Measurements from ENCODE around the gene PDE1C. TPM values are rescaled to one million over a fixed set of nuclear protein-coding genes. Genes with fewer than 3 reads are reported as not detected.

Gene PDE1C
- total and polyA plus RNA-seq, 2 donors (not counting 1 experiment from before 2014, with no cell fraction given), result 16.6 to 27.6 TPM

DNA sequence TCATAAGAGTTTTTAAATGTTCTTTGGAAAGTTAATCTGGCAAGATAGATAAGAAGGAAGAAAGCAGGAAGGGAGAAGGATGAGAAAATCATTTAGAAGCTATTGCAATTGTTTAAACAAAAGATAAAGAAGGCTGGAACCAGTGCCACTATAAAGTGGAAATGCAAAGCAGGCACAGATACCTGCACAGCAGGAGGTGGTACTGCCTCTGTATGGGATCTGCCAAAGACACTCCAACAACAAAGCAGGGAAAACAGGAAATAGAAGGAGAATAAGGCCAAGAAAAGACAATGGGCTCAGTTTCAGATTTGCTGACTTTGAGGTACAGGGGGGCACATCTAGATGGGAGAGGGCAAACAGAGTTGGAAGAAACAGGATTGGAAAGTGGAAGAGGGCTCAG, 244.6 kb downstream of the PDE1C start:
- Histone ChIP-seq H3K79me2 (ENCODE audit: control insufficient read depth, insufficient read depth, low read length) (no peaks in the 10 kb centered on the region), H3K9ac (ENCODE audit: insufficient read depth, low read length) (no peak overlapping the region), H3K4me1 (ENCODE audit: control insufficient read depth, extremely low read depth, insufficient read depth, low read length) (no peaks in the 10 kb centered on the region), H3K36me3 (ENCODE audit: control insufficient read depth, insufficient read depth, low read length) (no peaks in the 10 kb centered on the region), H3K4me3 (replicated peaks in 1 of 4; ENCODE audit: control extremely low read depth in 1 of 4, insufficient read depth in 1 of 4, low read depth in 3 of 4, low read length in 4 of 4) (no peak overlapping the region), H3K27me3 (ENCODE audit: control insufficient read depth, insufficient read depth, low read length) (no peaks in the 10 kb centered on the region), H3K27ac (ENCODE audit: insufficient read depth, low read length) (no peak overlapping the region), H3K9me3 (ENCODE audit: control insufficient read depth, insufficient read depth, low read depth, low read length) (no peaks in the 10 kb centered on the region), H2AFZ (ENCODE audit: low read length) (no peak overlapping the region), H4K20me1 (ENCODE audit: control insufficient read depth, extremely low read depth, insufficient read depth, low read length) (no peaks in the 10 kb centered on the region), H3K4me2 (ENCODE audit: extremely low read depth, insufficient read depth, low read length) (no peak overlapping the region)
- DNase-seq (ENCODE audit: low read depth in 2 of 2), result no peak
- TF ChIP-seq EZH2 (IDR thresholded peaks at IDR 0.05; ENCODE audit: low read length, missing control alignments), result no peak
- TF ChIP-seq, protein P1, sequence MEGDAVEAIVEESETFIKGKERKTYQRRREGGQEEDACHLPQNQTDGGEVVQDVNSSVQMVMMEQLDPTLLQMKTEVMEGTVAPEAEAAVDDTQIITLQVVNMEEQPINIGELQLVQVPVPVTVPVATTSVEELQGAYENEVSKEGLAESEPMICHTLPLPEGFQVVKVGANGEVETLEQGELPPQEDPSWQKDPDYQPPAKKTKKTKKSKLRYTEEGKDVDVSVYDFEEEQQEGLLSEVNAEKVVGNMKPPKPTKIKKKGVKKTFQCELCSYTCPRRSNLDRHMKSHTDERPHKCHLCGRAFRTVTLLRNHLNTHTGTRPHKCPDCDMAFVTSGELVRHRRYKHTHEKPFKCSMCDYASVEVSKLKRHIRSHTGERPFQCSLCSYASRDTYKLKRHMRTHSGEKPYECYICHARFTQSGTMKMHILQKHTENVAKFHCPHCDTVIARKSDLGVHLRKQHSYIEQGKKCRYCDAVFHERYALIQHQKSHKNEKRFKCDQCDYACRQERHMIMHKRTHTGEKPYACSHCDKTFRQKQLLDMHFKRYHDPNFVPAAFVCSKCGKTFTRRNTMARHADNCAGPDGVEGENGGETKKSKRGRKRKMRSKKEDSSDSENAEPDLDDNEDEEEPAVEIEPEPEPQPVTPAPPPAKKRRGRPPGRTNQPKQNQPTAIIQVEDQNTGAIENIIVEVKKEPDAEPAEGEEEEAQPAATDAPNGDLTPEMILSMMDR (conservative IDR thresholded peaks at IDR 0.05 in 1 of 2, IDR thresholded peaks at IDR 0.05 in 1 of 2; ENCODE audit: low read depth in 1 of 2, low read length in 2 of 2), result no peak

DNA sequence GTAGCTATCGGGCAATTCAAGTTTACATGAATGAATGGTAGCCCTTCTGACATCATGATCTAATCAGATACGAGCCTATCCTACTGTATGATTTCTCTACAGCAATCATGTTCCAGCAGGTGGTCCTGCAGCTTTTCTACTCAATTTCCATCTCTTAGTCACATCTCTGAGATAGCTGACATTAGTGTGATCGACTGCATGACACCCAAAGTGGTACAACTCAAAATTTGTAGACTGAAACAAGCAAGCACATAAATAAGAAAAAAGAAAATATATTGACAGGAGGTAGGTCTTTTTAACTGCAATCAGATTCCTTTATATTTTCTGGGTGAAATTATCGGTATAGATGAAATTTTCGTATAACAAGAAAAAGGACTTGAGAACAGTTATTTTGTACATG, 251.2 kb downstream of the PDE1C start:
- H3K9me3 ChIP-seq (ENCODE audit: control insufficient read depth, insufficient read depth, low read depth, low read length), result no peaks in the 10 kb centered on the region
- DNase-seq (ENCODE audit: low read depth in 2 of 2), result no peak
- H3K79me2 ChIP-seq (ENCODE audit: control insufficient read depth, insufficient read depth, low read length), result no peaks in the 10 kb centered on the region
- H3K27me3 ChIP-seq (ENCODE audit: control insufficient read depth, insufficient read depth, low read length), result no peaks in the 10 kb centered on the region
- H3K4me3 ChIP-seq (replicated peaks in 1 of 4; ENCODE audit: control extremely low read depth in 1 of 4, insufficient read depth in 1 of 4, low read depth in 3 of 4, low read length in 4 of 4), result no peak overlapping the region
- H4K20me1 ChIP-seq (ENCODE audit: control insufficient read depth, extremely low read depth, insufficient read depth, low read length), result no peaks in the 10 kb centered on the region
- no peak overlapping the region for H2AFZ ChIP-seq (ENCODE audit: low read length)
- H3K4me1 ChIP-seq (ENCODE audit: control insufficient read depth, extremely low read depth, insufficient read depth, low read length), result no peaks in the 10 kb centered on the region
- H3K4me2 ChIP-seq (ENCODE audit: extremely low read depth, insufficient read depth, low read length), result no peak overlapping the region
- no peak overlapping the region for H3K27ac ChIP-seq (ENCODE audit: insufficient read depth, low read length)
- H3K9ac ChIP-seq (ENCODE audit: insufficient read depth, low read length), result no peak overlapping the region
- no peaks in the 10 kb centered on the region for H3K36me3 ChIP-seq (ENCODE audit: control insufficient read depth, insufficient read depth, low read length)
- no peak for TF ChIP-seq EZH2 (IDR thresholded peaks at IDR 0.05; ENCODE audit: low read length, missing control alignments)
- TF ChIP-seq, protein P1 (conservative IDR thresholded peaks at IDR 0.05 in 1 of 2, IDR thresholded peaks at IDR 0.05 in 1 of 2; ENCODE audit: low read depth in 1 of 2, low read length in 2 of 2), result no peak

DNA sequence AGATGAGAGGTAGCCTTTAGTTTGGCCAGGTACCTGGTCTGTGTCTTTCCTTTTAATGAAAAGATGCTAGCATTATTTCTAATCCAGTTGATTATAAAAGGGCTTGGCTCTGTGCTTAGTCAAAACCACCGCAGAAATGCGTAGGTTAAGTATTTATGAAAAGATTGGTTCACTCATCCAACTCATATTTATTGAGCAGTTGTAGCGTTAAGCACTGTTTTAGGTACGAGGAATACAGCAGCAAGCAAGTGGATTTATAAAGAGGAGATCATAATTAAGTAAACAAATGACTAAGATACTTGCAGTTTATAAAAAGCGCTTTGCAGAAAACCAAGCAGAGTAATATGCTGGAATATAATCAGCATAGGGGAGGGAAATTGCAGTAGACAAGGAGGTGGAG, 253.4 kb downstream of the PDE1C start:
- TF ChIP-seq, protein P1 (conservative IDR thresholded peaks at IDR 0.05 in 1 of 2, IDR thresholded peaks at IDR 0.05 in 1 of 2; ENCODE audit: low read depth in 1 of 2, low read length in 2 of 2), result no peak
- no peak for TF ChIP-seq EZH2 (IDR thresholded peaks at IDR 0.05; ENCODE audit: low read length, missing control alignments)
- Histone ChIP-seq H3K36me3 (ENCODE audit: control insufficient read depth, insufficient read depth, low read length) (no peaks in the 10 kb centered on the region), H3K27me3 (ENCODE audit: control insufficient read depth, insufficient read depth, low read length) (no peaks in the 10 kb centered on the region), H2AFZ (ENCODE audit: low read length) (no peak overlapping the region), H3K4me3 (replicated peaks in 1 of 4; ENCODE audit: control extremely low read depth in 1 of 4, insufficient read depth in 1 of 4, low read depth in 3 of 4, low read length in 4 of 4) (no peak overlapping the region), H3K79me2 (ENCODE audit: control insufficient read depth, insufficient read depth, low read length) (no peaks in the 10 kb centered on the region), H3K4me1 (ENCODE audit: control insufficient read depth, extremely low read depth, insufficient read depth, low read length) (no peaks in the 10 kb centered on the region), H3K9ac (ENCODE audit: insufficient read depth, low read length) (no peak overlapping the region), H3K9me3 (ENCODE audit: control insufficient read depth, insufficient read depth, low read depth, low read length) (no peaks in the 10 kb centered on the region), H3K27ac (ENCODE audit: insufficient read depth, low read length) (no peak overlapping the region), H3K4me2 (ENCODE audit: extremely low read depth, insufficient read depth, low read length) (no peak overlapping the region), H4K20me1 (ENCODE audit: control insufficient read depth, extremely low read depth, insufficient read depth, low read length) (no peaks in the 10 kb centered on the region)
- DNase-seq (ENCODE audit: low read depth in 2 of 2), result peak in 1 of 2 donors; percentile 10
